OCI-LY1 (cell line): Measurements from ENCODE around the gene MYO16.

Source experiments
- H2AFZ ChIP-seq: fragments of 200-600 bp; sonication (generic), shearing (Covaris generic); 2 replicates; pipeline ENCODE4 v1.6.0; 2014; ENCODE audit warnings: antibody characterized with exemption, mild to moderate bottlenecking, low read length
- H3F3A ChIP-seq: fragments of 200-600 bp; sonication (generic), shearing (Covaris generic); 2 replicates; pipeline ENCODE4 v1.6.0; 2014; ENCODE audit warnings: mild to moderate bottlenecking, antibody characterized with exemption, low read length, moderate library complexity; ENCODE audit not compliant: insufficient read depth
- H3K27ac ChIP-seq: fragments of 200-600 bp; sonication (generic); 2 replicates; pipeline ENCODE4 v1.5.1; 2014; ENCODE audit warnings: low read length, mixed run types, mild to moderate bottlenecking, low read depth; ENCODE audit not compliant: poor library complexity, severe bottlenecking
- H3K27me3 ChIP-seq: fragments of 200-600 bp; sonication (generic); 2 replicates; pipeline ENCODE4 v1.6.0; 2014; ENCODE audit warnings: antibody characterized with exemption, mild to moderate bottlenecking, low read length, moderate library complexity; ENCODE audit not compliant: insufficient read depth
- H3K36me3 ChIP-seq: fragments of 200-600 bp; sonication (generic); 2 replicates; pipeline ENCODE4 v1.6.1; 2014; ENCODE audit warnings: mild to moderate bottlenecking, antibody characterized with exemption, low read length, moderate library complexity, mixed read lengths; ENCODE audit not compliant: insufficient read depth
- H3K4me1 ChIP-seq: fragments of 200-600 bp; sonication (generic); 2 replicates; pipeline ENCODE4 v1.5.1; 2014; ENCODE audit warnings: mild to moderate bottlenecking, low read length, moderate library complexity; ENCODE audit not compliant: insufficient read depth, severe bottlenecking
- H3K4me2 ChIP-seq: fragments of 200-600 bp; sonication (generic), shearing (Covaris generic); 2 replicates; pipeline ENCODE4 v1.6.1; 2014; ENCODE audit warnings: low read length
- H3K4me3 ChIP-seq: fragments of 200-600 bp; sonication (generic); 2 replicates; pipeline ENCODE4 v1.5.1; 2014; ENCODE audit warnings: low read length, low read depth, mild to moderate bottlenecking, mixed read lengths; ENCODE audit not compliant: poor library complexity, severe bottlenecking
- H3K79me2 ChIP-seq: fragments of 200-600 bp; shearing (Covaris generic); 2 replicates; pipeline ENCODE4 v1.6.1; 2016; ENCODE audit warnings: mixed run types, low read length, mixed read lengths; ENCODE audit not compliant: insufficient read depth
- H3K9ac ChIP-seq: fragments of 200-600 bp; sonication (generic), shearing (Covaris generic); 2 replicates; pipeline ENCODE4 v1.6.1; 2014; ENCODE audit warnings: mild to moderate bottlenecking, low read length, mixed read lengths
- H3K9me2 ChIP-seq: fragments of 200-600 bp; sonication (generic), shearing (Covaris generic); 2 replicates; pipeline ENCODE4 v1.6.1; 2014; ENCODE audit warnings: low read depth, mild to moderate bottlenecking, low read length, mixed read lengths
- H3K9me3 ChIP-seq: fragments of 200-600 bp; shearing (Covaris generic); 2 replicates; pipeline ENCODE4 v1.6.1; 2014; ENCODE audit warnings: low read length, mixed read lengths
- H4K20me1 ChIP-seq: fragments of 200-600 bp; sonication (generic), shearing (Covaris generic); 2 replicates; pipeline ENCODE4 v1.6.0; 2016; ENCODE audit warnings: mild to moderate bottlenecking, low read length; ENCODE audit not compliant: insufficient read depth
- EZH2 ChIP-seq: fragments of 200-600 bp; sonication (generic), shearing (Covaris generic); IDR thresholded peaks from 2 replicates; pipeline ENCODE4 v1.8.0; 2017; ENCODE audit warnings: borderline replicate concordance, mixed run types, mild to moderate bottlenecking, antibody characterized with exemption, low read length, moderate library complexity, mixed read lengths
- TF ChIP-seq, protein P1 (sequence below): fragments of 200-600 bp; sonication (generic), shearing (Covaris generic); IDR thresholded peaks from 2 replicates; pipeline ENCODE4 v1.5.1; 2017; ENCODE audit warnings: mild to moderate bottlenecking, antibody characterized with exemption, low read length, moderate library complexity, mixed read lengths

Gene MYO16

DNA sequence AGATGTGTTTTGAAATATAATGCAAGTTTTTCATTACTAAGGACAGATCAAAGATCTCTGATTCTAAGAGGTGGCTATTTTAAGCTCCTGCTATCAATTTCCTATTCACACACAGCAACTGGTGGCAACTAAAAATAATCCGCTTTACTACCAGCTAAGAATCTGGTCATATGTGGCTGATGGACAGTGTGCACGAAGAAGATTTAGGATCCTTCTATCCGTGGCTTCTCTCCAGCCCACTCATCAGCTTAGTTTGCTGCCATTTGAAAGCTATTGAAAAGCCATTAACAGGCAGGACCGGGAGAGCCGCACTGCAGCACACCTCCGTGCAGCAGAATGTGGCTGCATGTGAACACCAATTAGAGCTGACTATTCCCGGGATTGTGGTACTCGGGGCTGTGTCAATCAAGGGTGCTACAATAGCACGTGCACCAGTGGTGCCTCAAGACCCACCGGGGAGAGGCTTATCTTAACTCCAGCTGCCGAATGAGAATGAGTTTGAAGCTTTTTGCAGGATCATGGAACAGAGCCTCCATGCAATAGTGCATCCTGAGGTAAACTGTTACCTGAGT, at the start of gene MYO16:
Gene MYO16 (plus strand): TSS at position 431 of the 572 bp plus-strand sequence. CDS start 234 bp downstream, outside the sequence.
- H3K4me1 ChIP-seq: no peaks in the 10 kb centered on the region
- no peak within 1 kb of the TSS for H3K9ac ChIP-seq
- H3K4me3 ChIP-seq: no peak within 1 kb of the TSS
- H3K4me2 ChIP-seq: no peak within 1 kb of the TSS
- H3K9me2 ChIP-seq: no peaks in the 10 kb centered on the region
- TF ChIP-seq, protein P1, sequence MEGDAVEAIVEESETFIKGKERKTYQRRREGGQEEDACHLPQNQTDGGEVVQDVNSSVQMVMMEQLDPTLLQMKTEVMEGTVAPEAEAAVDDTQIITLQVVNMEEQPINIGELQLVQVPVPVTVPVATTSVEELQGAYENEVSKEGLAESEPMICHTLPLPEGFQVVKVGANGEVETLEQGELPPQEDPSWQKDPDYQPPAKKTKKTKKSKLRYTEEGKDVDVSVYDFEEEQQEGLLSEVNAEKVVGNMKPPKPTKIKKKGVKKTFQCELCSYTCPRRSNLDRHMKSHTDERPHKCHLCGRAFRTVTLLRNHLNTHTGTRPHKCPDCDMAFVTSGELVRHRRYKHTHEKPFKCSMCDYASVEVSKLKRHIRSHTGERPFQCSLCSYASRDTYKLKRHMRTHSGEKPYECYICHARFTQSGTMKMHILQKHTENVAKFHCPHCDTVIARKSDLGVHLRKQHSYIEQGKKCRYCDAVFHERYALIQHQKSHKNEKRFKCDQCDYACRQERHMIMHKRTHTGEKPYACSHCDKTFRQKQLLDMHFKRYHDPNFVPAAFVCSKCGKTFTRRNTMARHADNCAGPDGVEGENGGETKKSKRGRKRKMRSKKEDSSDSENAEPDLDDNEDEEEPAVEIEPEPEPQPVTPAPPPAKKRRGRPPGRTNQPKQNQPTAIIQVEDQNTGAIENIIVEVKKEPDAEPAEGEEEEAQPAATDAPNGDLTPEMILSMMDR: no peak
- no peak for TF ChIP-seq EZH2
- no peaks in the 10 kb centered on the region for H3K27me3 ChIP-seq
- H3K27ac ChIP-seq: no peak within 1 kb of the TSS
- H2AFZ ChIP-seq: no peak within 1 kb of the TSS
- no peaks in the 10 kb centered on the region for H3F3A ChIP-seq
- no peaks in the 10 kb centered on the region for H3K9me3 ChIP-seq
- H4K20me1 ChIP-seq: no peaks in the 10 kb centered on the region
- no peaks in the 10 kb centered on the region for H3K36me3 ChIP-seq
- H3K79me2 ChIP-seq: no peaks in the 10 kb centered on the region

DNA sequence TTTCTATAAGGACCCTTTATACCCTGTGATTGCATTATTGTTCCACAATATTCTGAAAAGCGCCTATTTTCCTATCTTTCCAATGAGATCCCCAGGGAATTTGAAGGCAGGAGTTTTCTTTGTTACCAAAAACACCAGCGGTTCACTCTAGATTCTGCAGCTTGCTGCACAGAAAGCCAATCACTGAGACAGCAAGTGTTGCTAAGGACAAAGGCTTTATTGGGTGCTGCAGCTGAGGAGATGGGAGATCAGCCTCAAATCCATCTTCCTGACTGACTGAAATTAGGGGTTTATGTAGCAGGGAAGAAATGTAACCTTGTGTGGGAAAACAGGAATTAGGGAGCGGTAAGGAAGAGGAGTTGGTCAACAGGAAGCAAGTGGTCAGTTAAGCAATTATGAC, 42.6 kb upstream of the MYO16 start:
- Histone ChIP-seq H3K9ac (no peak overlapping the region), H2AFZ (no peak overlapping the region), H3F3A (no peaks in the 10 kb centered on the region), H3K79me2 (no peaks in the 10 kb centered on the region), H4K20me1 (no peaks in the 10 kb centered on the region), H3K4me1 (no peaks in the 10 kb centered on the region), H3K9me2 (no peaks in the 10 kb centered on the region), H3K36me3 (no peaks in the 10 kb centered on the region), H3K27me3 (no peaks in the 10 kb centered on the region), H3K4me3 (no peak overlapping the region), H3K9me3 (no peaks in the 10 kb centered on the region), H3K27ac (no peak overlapping the region), H3K4me2 (no peak overlapping the region)
- TF ChIP-seq, protein P1: no peak
- no peak for TF ChIP-seq EZH2

DNA sequence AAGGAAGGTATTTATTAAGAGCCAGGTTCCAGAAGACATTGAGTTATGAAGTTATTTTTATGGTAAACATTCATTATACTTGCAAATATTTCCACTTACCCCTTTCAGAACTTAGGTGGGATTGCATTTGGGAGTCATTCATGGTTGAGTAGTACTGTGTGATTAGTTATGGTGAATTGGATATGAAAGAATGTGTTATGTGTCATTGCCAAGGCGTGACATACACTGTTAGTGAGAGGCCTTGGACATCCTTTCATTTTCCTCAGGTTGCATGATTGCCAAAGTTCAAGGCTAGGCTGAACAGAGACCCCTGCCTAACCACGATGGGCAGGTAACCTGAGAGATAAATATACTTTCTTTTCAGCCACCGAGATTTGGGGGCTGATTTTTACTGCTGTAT, 40.9 kb upstream of the MYO16 start:
- Histone ChIP-seq H3K9me2 (no peaks in the 10 kb centered on the region), H3K9ac (no peak overlapping the region), H3K27ac (no peak overlapping the region), H2AFZ (no peak overlapping the region), H3F3A (no peaks in the 10 kb centered on the region), H3K79me2 (no peaks in the 10 kb centered on the region), H3K4me2 (no peak overlapping the region), H3K36me3 (no peaks in the 10 kb centered on the region), H3K4me1 (no peaks in the 10 kb centered on the region), H3K4me3 (no peak overlapping the region), H3K27me3 (no peaks in the 10 kb centered on the region), H3K9me3 (no peaks in the 10 kb centered on the region), H4K20me1 (no peaks in the 10 kb centered on the region)
- TF ChIP-seq, protein P1: no peak
- TF ChIP-seq EZH2: no peak
